GM12892 (cell line): ENCODE data around the gene APH1B.

Experiments
- POLR2A ChIP-seq: IDR thresholded peaks from 2 replicates; pipeline ENCODE4 v1.6.1; 2011; ENCODE audit warnings: low read depth, low read length, control low read depth
- POLR2AphosphoS5 ChIP-seq: IDR thresholded peaks from 2 replicates; pipeline ENCODE4 v1.6.1; 2011; ENCODE audit warnings: low read depth, low read length, control low read depth
- TAF1 ChIP-seq: IDR thresholded peaks from 2 replicates; pipeline ENCODE4 v1.6.1; 2011; ENCODE audit warnings: low read depth, mild to moderate bottlenecking, control low read depth, low read length, borderline replicate concordance

DNA sequence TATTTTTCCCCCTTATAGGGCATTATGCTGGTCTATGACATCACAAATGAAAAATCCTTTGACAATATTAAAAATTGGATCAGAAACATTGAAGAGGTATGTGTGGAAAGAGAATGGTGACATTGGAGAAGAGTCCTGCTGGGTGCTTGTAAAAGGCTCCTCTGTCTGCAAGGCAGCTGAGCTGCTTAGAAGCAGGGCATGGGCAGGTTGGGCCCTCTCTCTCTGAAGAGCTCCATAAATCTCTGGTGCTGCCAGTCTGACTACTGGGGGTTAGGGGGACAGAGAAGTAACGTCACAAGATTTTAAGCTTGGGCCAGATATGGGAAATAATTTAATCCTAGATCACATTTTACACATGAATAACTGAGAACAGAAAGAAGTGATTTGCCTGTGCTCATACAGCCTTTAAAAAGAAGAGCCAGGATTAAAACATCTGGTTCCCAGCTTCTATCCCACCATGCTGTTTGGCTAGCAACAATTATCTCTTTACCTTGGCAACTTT, 21.9 kb upstream of the APH1B start:
- TF ChIP-seq POLR2A (no peak), TAF1 (no peak), POLR2AphosphoS5 (no peak)
